Chondrocyte (in vitro differentiated cells): ENCODE measurements around the gene RAB27A. TPM values are rescaled to one million over a fixed set of nuclear protein-coding genes. Genes with fewer than 3 reads are reported as not detected.

Experiments used
- DNase-seq: peaks from one replicate; pipeline ENCODE4 v3.0.0; 2021; ENCODE audit warnings: mixed read lengths, low spot score
- H3K27ac Mint-ChIP-seq: one replicate; pipeline ENCODE4 v1.8.0; 2021; ENCODE audit warnings: mild to moderate bottlenecking, moderate library complexity, mixed read lengths; ENCODE audit not compliant: unreplicated experiment
- H3K27me3 Mint-ChIP-seq: 2 replicates; pipeline ENCODE4 v1.8.0; 2021; ENCODE audit warnings: low read depth, mixed read lengths
- H3K36me3 Mint-ChIP-seq: 2 replicates; pipeline ENCODE4 v1.8.0; 2021; ENCODE audit warnings: low read depth, mixed read lengths
- H3K4me1 Mint-ChIP-seq: 2 replicates; pipeline ENCODE4 v1.8.0; 2021; ENCODE audit warnings: low read depth, mild to moderate bottlenecking, mixed read lengths
- H3K4me3 Mint-ChIP-seq: one replicate; pipeline ENCODE4 v1.8.0; 2021; ENCODE audit warnings: mild to moderate bottlenecking, moderate library complexity, mixed read lengths; ENCODE audit not compliant: unreplicated experiment
- H3K9me3 Mint-ChIP-seq: 2 replicates; pipeline ENCODE4 v1.8.0; 2021; ENCODE audit warnings: low read depth, mixed read lengths
- total RNA-seq: library from RNA; stranded (reverse); gene quantifications from 3 replicates; pipeline ENCODE4 v1.2.1, GENCODE V29; 2021
- TF ChIP-seq, protein P1 (sequence below): fragments of 200-600 bp; sonication (generic); IDR thresholded peaks from 2 replicates; pipeline ENCODE4 v1.5.0; 2021; ENCODE audit warnings: antibody characterized with exemption, mild to moderate bottlenecking, moderate library complexity

RAB27A gene
- total RNA-seq, 1 donor from 2014 or later = 16.8 TPM

DNA sequence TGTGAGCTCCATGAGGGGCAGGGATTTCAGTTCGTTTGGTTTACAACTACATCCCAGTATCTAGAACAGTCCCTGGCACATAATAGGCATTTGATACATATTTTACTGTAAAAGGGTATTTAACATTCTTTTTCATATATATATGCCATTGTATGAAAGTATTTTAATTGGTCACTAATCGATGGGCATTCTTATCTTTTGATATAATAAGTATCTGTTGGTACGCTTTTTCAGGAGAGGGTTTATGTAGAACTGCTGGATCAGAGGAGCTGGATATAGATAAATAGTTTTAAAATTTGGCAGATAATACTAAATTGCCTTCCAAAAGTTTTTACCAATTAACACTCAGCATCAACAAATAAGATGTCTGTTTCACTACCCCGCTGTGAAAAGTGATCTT lies 91.9 kb downstream of the RAB27A start:
- Mint-ChIP-seq H3K9me3 (no peaks in the 10 kb centered on the region), H3K36me3 (no peaks in the 10 kb centered on the region), H3K27me3 (no peaks in the 10 kb centered on the region), H3K4me3 (no peak overlapping the region), H3K4me1 (peaks cover 8% of the 10 kb centered on the region), H3K27ac (no peak overlapping the region)
- no peak for DNase-seq
- TF ChIP-seq, protein P1, sequence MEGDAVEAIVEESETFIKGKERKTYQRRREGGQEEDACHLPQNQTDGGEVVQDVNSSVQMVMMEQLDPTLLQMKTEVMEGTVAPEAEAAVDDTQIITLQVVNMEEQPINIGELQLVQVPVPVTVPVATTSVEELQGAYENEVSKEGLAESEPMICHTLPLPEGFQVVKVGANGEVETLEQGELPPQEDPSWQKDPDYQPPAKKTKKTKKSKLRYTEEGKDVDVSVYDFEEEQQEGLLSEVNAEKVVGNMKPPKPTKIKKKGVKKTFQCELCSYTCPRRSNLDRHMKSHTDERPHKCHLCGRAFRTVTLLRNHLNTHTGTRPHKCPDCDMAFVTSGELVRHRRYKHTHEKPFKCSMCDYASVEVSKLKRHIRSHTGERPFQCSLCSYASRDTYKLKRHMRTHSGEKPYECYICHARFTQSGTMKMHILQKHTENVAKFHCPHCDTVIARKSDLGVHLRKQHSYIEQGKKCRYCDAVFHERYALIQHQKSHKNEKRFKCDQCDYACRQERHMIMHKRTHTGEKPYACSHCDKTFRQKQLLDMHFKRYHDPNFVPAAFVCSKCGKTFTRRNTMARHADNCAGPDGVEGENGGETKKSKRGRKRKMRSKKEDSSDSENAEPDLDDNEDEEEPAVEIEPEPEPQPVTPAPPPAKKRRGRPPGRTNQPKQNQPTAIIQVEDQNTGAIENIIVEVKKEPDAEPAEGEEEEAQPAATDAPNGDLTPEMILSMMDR = no peak

DNA sequence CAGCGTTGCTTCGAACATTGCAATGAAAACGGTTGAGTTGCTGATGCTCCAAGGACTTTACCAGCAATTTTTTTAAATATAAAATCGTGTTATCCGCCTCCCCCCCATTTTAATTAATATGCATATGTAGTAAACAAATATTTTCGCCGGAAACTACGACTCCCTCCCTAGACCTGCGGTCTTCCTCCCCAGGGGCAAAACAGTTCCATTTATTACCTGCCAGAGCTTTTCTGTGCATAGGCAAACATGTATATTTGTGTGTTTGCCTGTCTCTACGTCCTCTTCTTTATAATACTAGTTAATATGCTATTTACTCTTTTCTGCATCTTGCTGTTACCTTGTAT lies 92.3 kb downstream of the RAB27A start:
- peaks cover 12% of the 10 kb centered on the region for H3K4me1 Mint-ChIP-seq
- TF ChIP-seq, protein P1 = no peak
- no peak overlapping the region for H3K4me3 Mint-ChIP-seq
- DNase-seq = no peak
- no peaks in the 10 kb centered on the region for H3K9me3 Mint-ChIP-seq
- H3K27ac Mint-ChIP-seq = no peak overlapping the region
- H3K36me3 Mint-ChIP-seq = no peaks in the 10 kb centered on the region
- no peaks in the 10 kb centered on the region for H3K27me3 Mint-ChIP-seq

DNA sequence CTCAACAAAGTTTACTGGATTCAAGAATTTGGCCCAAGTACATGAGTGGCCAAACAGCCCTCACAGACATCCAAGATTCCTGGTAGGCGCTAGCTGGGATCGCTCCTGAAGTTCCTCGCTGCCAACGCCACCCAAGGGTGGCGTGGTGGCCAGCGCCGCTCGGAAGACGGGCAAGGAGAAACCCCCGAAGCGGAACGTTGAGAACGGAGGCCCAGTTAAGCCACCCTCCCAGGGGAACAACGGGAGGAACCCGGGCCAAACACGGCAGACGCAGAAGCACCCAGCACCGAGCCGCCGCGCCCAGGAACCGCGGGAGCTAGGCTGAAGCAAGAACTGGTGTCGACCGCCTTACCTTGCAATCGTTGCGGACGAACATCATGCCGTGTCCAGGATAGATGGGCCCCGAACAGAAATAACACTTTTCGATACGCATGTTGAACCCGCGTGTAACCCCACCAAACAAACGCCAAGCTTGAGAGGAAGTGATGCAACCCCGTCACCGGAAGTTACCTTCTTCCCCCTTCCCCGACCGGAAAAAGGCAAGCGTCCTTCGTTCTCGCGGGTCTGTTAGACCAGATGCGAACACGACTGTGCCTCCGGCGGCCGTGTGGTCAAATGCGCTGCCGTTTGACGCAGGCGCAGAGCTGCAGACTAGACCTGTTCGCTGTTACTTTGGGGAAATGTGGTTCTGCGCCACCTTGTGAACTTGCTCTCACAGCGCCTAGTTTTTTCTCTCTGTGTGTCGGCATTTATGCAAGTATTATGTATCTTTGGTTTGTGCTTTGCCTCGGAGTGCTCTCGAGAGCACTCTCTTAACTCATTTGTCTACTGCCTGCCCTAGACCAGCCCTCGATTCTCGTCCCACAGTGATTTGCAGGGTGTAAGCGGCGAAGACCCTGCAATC lies 92.9 kb downstream of the RAB27A start, which contains the start of gene RSL24D1:
Gene RSL24D1 (minus strand): TSS at position 484 of the 904 bp plus-strand sequence. CDS start 51 bp downstream, at position 433.
- peaks cover 4% of the 10 kb centered on the region for H3K36me3 Mint-ChIP-seq
- H3K27ac Mint-ChIP-seq = no peak within 1 kb of the TSS
- peak; percentile 97 for DNase-seq
- H3K27me3 Mint-ChIP-seq = no peaks in the 10 kb centered on the region
- H3K4me3 Mint-ChIP-seq = no peak within 1 kb of the TSS
- H3K4me1 Mint-ChIP-seq = peaks cover 16% of the 10 kb centered on the region
- TF ChIP-seq, protein P1 = peak; percentile 69
- H3K9me3 Mint-ChIP-seq = no peaks in the 10 kb centered on the region

DNA sequence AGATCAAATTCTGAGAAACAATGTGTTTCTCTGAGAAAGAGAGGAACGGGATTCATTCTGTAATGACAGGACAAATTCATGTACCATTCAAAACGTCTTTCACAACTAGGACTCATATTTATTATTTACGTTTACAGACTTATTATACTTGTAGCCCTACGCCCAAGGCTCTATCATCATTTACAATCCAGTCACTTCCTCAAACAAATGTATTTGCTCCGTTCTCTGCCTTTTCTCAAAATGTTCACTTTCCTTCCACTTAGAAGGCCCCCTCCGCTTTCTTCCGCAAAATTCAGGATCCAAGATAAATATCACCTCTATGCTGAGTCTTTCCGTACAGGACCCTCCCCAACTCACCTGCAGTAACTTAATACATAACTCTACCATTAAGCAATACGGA lies 93.6 kb downstream of the RAB27A start:
- TF ChIP-seq, protein P1 = no peak
- Mint-ChIP-seq H3K9me3 (no peaks in the 10 kb centered on the region), H3K27ac (no peak overlapping the region), H3K27me3 (no peaks in the 10 kb centered on the region), H3K4me3 (no peak overlapping the region), H3K4me1 (peaks cover 16% of the 10 kb centered on the region), H3K36me3 (peaks cover 9% of the 10 kb centered on the region)
- no peak for DNase-seq

DNA sequence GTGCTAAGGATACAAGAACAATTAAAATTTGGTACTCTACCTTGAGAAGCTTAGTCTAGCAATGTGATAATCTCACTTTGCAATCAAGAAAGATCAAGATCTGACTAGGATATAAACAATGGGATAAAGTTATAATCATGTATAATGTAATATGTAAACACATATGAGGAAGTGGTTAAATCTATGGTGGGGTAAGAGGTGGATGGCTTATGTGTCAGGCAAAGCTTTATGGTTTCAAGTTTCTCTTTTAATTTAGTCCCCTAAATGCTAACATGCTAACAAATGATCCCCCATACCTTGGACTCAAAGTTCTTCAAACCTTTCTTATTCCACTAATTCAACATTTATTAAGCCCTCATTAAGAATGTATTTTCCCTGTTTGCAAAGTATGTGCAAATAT lies 95.4 kb downstream of the RAB27A start:
- Mint-ChIP-seq H3K4me1 (peaks cover 16% of the 10 kb centered on the region), H3K9me3 (no peaks in the 10 kb centered on the region), H3K4me3 (no peak overlapping the region), H3K27me3 (no peaks in the 10 kb centered on the region), H3K27ac (peak overlapping the region; percentile 13), H3K36me3 (peaks cover 14% of the 10 kb centered on the region)
- no peak for DNase-seq
- TF ChIP-seq, protein P1 = no peak
